ENCODE results near the gene AFDN.

- no peak for TF ChIP-seq CTCF (IDR thresholded peaks at IDR 0.05)
- TF ChIP-seq POLR2A (IDR thresholded peaks at IDR 0.05): no peak
- no peak for TF ChIP-seq EP300 (IDR thresholded peaks at IDR 0.05)
Measured at GRCh38 chr6:167932468-167933276, 106.0 kb downstream of the AFDN start.
